ENCODE measurements around the gene RARS2. TPM values are rescaled to one million over a fixed set of nuclear protein-coding genes. Genes with fewer than 3 reads are reported as not detected.

Gene RARS2, protein sequence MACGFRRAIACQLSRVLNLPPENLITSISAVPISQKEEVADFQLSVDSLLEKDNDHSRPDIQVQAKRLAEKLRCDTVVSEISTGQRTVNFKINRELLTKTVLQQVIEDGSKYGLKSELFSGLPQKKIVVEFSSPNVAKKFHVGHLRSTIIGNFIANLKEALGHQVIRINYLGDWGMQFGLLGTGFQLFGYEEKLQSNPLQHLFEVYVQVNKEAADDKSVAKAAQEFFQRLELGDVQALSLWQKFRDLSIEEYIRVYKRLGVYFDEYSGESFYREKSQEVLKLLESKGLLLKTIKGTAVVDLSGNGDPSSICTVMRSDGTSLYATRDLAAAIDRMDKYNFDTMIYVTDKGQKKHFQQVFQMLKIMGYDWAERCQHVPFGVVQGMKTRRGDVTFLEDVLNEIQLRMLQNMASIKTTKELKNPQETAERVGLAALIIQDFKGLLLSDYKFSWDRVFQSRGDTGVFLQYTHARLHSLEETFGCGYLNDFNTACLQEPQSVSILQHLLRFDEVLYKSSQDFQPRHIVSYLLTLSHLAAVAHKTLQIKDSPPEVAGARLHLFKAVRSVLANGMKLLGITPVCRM
- total RNA-seq, result 10 to 100 TPM; 28.4 to 38.7 (median 30.4) TPM

DNA sequence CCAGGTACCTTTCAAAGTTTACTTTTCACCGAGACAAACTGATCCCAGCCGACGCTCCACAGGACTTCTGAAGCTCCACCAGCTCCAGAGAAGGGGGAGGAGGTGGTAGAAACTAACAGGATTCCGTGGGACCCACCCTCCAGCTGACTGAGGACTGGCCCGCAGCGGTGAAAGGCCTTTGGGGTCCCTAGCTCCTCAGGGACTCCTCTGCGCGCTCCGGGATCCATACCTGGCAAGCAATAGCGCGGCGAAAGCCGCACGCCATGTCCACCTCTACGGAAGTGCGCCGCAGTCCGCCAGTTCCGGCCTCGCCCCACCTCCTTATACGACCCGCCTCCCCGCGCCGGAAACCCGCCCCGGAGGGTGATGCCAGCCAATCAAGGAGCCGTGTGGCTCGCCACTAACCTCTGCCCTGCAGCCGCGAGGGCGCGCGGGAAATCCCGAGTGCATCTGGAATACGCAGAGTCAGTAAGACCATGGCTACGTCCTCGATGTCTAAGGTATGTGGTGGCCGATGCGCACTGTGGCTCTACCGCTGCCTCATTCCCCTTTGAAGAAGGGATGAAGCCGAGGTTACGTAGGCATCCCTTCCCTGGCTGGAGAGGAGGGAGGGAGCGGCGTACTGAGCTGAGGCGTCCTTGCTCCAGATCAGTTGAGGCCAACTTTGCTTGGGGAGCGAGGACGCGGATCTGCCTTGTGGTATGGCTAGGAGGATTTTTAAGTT is at the start of gene RARS2, which contains the start of gene ORC3:
Gene RARS2, minus strand, starts transcription at position 295 of the 724 bp plus-strand sequence. Its CDS starts 30 bp downstream, at position 265.
Gene ORC3, plus strand, starts transcription at position 443 of the 724 bp plus-strand sequence. Its CDS starts 34 bp downstream, at position 477.
- Histone ChIP-seq H3K27me3 (no peaks in the 10 kb centered on the region), H3K9me3 (no peaks in the 10 kb centered on the region), H3K4me1 (peaks cover 25 to 27% of the 10 kb centered on the region in 2 donors), H3K4me3 (replicated peaks in 1 of 3) (peak within 1 kb of the TSS; percentile 38 to 83 (median 73)), H3K27ac (peak within 1 kb of the TSS; percentile 31 to 56 (median 47)), H3K36me3 (no peaks in the 10 kb centered on the region)
- WGBS, 2 donors, result 0% methylated on average over 18 to 26 of the region's 49 CpGs
- peak; percentile 95 to 97 for DNase-seq
- intact Hi-C loops (cut with DNase I), result no loop called here
- TF ChIP-seq, protein P1, sequence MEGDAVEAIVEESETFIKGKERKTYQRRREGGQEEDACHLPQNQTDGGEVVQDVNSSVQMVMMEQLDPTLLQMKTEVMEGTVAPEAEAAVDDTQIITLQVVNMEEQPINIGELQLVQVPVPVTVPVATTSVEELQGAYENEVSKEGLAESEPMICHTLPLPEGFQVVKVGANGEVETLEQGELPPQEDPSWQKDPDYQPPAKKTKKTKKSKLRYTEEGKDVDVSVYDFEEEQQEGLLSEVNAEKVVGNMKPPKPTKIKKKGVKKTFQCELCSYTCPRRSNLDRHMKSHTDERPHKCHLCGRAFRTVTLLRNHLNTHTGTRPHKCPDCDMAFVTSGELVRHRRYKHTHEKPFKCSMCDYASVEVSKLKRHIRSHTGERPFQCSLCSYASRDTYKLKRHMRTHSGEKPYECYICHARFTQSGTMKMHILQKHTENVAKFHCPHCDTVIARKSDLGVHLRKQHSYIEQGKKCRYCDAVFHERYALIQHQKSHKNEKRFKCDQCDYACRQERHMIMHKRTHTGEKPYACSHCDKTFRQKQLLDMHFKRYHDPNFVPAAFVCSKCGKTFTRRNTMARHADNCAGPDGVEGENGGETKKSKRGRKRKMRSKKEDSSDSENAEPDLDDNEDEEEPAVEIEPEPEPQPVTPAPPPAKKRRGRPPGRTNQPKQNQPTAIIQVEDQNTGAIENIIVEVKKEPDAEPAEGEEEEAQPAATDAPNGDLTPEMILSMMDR (IDR thresholded peaks at IDR 0.05), result no peak
- TF ChIP-seq POLR2A (IDR thresholded peaks at IDR 0.05), result peak in 1 of 2 donors; percentile 84

DNA sequence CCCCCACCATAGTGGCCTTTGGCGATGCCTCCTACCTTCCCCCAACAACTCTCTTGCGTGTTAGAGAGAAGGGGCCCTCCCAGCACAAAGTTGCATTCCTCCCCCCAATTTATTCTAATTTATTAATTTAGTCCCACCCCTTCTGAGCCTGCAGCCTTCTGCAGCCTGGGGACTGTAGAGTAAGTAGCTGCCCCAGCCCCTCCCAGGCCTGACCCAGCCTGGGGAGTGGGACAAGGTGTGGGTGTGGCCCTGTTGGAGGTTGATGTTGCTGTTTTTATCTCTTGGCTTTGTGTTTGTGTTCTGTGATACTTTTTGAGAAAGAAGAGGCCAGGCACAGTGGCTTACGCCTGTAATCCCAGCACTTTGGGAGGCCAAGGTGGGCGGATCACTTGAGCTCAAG is 49.6 kb upstream of the RARS2 start:
- TF ChIP-seq, protein P1 (IDR thresholded peaks at IDR 0.05), result no peak
- TF ChIP-seq POLR2A (IDR thresholded peaks at IDR 0.05), result no peak
- Histone ChIP-seq H3K27ac (no peak overlapping the region), H3K4me1 (no peaks in the 10 kb centered on the region), H3K27me3 (no peaks in the 10 kb centered on the region), H3K4me3 (replicated peaks in 1 of 3) (no peak overlapping the region), H3K9me3 (no peaks in the 10 kb centered on the region), H3K36me3 (peaks cover 0 to 7% of the 10 kb centered on the region in 2 donors)
- 97 to 98% methylated on average over 4 of the region's 4 CpGs for WGBS, 2 donors
- intact Hi-C loops (cut with DNase I), result no loop called here
- no peak for DNase-seq

DNA sequence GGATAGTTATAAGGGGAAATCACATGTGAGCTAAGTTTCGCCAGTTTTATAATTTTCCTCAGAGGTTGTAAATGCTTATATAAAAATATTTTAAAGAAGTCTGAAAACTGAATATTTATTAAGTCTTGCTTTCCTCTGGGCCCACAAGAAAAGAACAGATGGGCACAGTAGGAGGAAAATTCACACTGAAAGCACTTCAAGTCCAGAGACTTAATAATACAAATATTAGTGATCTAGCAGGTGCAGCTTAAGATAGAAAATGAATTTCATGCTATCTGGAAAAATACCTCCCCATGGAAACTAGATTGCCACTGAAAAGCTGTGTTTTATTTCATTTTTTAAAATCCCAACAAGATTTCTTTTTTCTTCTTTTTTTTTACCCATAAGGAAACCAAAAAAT is 47.3 kb upstream of the RARS2 start:
- Histone ChIP-seq H3K27ac (no peak overlapping the region), H3K4me3 (replicated peaks in 1 of 3) (no peak overlapping the region), H3K9me3 (no peaks in the 10 kb centered on the region), H3K36me3 (peaks cover 0 to 7% of the 10 kb centered on the region in 2 donors), H3K4me1 (no peaks in the 10 kb centered on the region), H3K27me3 (no peaks in the 10 kb centered on the region)
- no peak for DNase-seq
- intact Hi-C loops (cut with DNase I), result no loop called here
- TF ChIP-seq, protein P1 (IDR thresholded peaks at IDR 0.05), result no peak
- TF ChIP-seq POLR2A (IDR thresholded peaks at IDR 0.05), result no peak
- WGBS, 2 donors, result 96% methylated on average over 1 of the region's 1 CpG

DNA sequence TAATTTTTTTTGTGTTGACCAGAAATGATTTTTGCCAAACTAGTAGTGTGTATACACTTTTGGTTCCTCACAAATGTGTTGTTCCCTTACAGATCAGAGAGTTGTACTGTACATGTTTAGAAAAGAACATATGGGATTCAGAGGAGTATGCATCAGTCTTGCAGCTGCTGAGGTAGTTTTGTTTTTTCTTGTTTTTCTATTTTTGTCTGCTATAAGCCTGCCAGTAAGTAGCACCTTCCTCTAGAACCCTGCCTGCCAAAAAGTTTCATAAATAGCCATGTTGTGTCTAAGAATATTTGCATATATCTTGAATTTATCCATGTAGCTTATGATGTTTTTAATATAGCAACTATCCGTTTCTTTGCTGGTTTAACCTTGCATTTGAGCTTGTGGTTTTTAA is 46.5 kb upstream of the RARS2 start:
- H3K4me1 ChIP-seq, result no peaks in the 10 kb centered on the region
- H3K4me3 ChIP-seq (replicated peaks in 1 of 3), result no peak overlapping the region
- TF ChIP-seq, protein P1 (IDR thresholded peaks at IDR 0.05), result no peak
- TF ChIP-seq POLR2A (IDR thresholded peaks at IDR 0.05), result no peak
- 95 to 98% methylated on average over 1 of the region's 1 CpG for WGBS, 2 donors
- DNase-seq, result no peak
- intact Hi-C loops (cut with DNase I), result no loop called here
- no peak overlapping the region for H3K27ac ChIP-seq
- H3K27me3 ChIP-seq, result no peaks in the 10 kb centered on the region
- H3K36me3 ChIP-seq, result peaks cover 0 to 7% of the 10 kb centered on the region in 2 donors
- no peaks in the 10 kb centered on the region for H3K9me3 ChIP-seq

Data from thyroid gland (tissue), 4 donors.